GM12878 (cell line): Measurements from ENCODE around the gene KIRREL3. TPM values are rescaled to one million over a fixed set of nuclear protein-coding genes. Genes with fewer than 3 reads are reported as not detected.
A peak's percentile ranks its signal among the peaks of the same experiment; 100 is the strongest.

Experiments used
- ATAC-seq: fragments of 200-7000 bp; cut with Tn5 transposase; 3 replicates; pipeline ENCODE4 v1.9.1; 2020; ENCODE audit warnings: mild to moderate bottlenecking, moderate library complexity
- BruUV-seq: library from RNA; stranded (reverse); fragments of 400-500 nt; replicated peaks from 2 replicates; lab custom pipeline; 2021; lab: Mats Ljungman, UMichigan
- CTCF ChIA-PET: fragments of 300-600 bp; sonication (Branson Sonifier 250); formaldehyde crosslinking; extraction: SDS; loops from one replicate; lab custom pipeline; 2021; ENCODE audit warnings: inconsistent platforms; lab: Yijun Ruan, JAX
- POLR2A ChIA-PET: fragments of 350-600 bp; formaldehyde crosslinking; extraction: SDS; loops from one replicate; lab custom pipeline; 2021; ENCODE audit warnings: inconsistent platforms; lab: Charles Lee
- RAD21 ChIA-PET: fragments of 300-600 bp; sonication (Branson Sonifier 250); formaldehyde crosslinking; loops from one replicate; lab custom pipeline; 2023; ENCODE audit warnings: antibody characterized with exemption; ENCODE audit not compliant: unreplicated experiment; lab: Charles Lee
- SMC1A ChIA-PET: fragments of 300-600 bp; sonication (Branson Sonifier 250); formaldehyde crosslinking; loops from one replicate; lab custom pipeline; 2023; ENCODE audit not compliant: unreplicated experiment, uncharacterized antibody; lab: Charles Lee
- DNase-seq: peaks from one replicate; pipeline ENCODE4 v3.0.0-alpha.2; 2011; ENCODE audit warnings: low read depth, low spot score
- FAIRE-seq: peaks from 3 replicates; lab custom pipeline; 2011; peaks lifted over from hg19 to GRCh38; lab: Jason Lieb, UNC
- H2AFZ ChIP-seq: 2 replicates; pipeline ENCODE4 v1.6.0; 2011; ENCODE audit warnings: low read depth, low read length, control low read depth; ENCODE audit not compliant: control insufficient read depth
- H3K27ac ChIP-seq: 2 replicates; pipeline ENCODE4 v1.5.1; 2011; ENCODE audit warnings: control low read depth; ENCODE audit not compliant: control insufficient read depth, insufficient read depth
- H3K27me3 ChIP-seq, 2 experiments: replicated peaks in 1 of 2; 2 replicates each; pipeline versions ENCODE4 v1.6.0 to v1.6.1; 2011; ENCODE audit warnings: low read length in 1 of 2; ENCODE audit not compliant: control insufficient read depth in 2 of 2, insufficient read depth in 2 of 2
- H3K36me3 ChIP-seq, 2 experiments: 2 replicates each; pipeline ENCODE4 v1.5.1; 2011; ENCODE audit warnings: low read length in 1 of 2; ENCODE audit not compliant: control insufficient read depth in 2 of 2, insufficient read depth in 2 of 2
- H3K4me1 ChIP-seq: 2 replicates; pipeline ENCODE4 v1.6.1; 2011; ENCODE audit warnings: mild to moderate bottlenecking, low read length, moderate library complexity, mixed read lengths; ENCODE audit not compliant: control insufficient read depth, insufficient read depth
- H3K4me2 ChIP-seq: 2 replicates; pipeline ENCODE4 v1.6.0; 2011; ENCODE audit warnings: control low read depth; ENCODE audit not compliant: control insufficient read depth, insufficient read depth
- H3K4me3 ChIP-seq: fragments of 200-600 bp; sonication (generic); 2 replicates; pipeline ENCODE4 v1.5.1; 2016
- H3K79me2 ChIP-seq: 2 replicates; pipeline ENCODE4 v1.6.0; 2011; ENCODE audit warnings: low read length; ENCODE audit not compliant: control insufficient read depth, insufficient read depth
- H3K9ac ChIP-seq: 2 replicates; pipeline ENCODE4 v1.8.0; 2011; ENCODE audit warnings: low read length, control low read depth, mixed read lengths; ENCODE audit not compliant: control insufficient read depth, insufficient read depth
- H3K9me3 ChIP-seq: replicated peaks from 3 replicates; pipeline ENCODE4 v1.5.1; 2011; ENCODE audit warnings: mild to moderate bottlenecking, low read length; ENCODE audit not compliant: control insufficient read depth, insufficient read depth
- H4K20me1 ChIP-seq: 2 replicates; pipeline ENCODE4 v1.6.0; 2011; ENCODE audit not compliant: control insufficient read depth, insufficient read depth
- BACH1 ChIP-seq: fragments of 450-650 bp; IDR thresholded peaks from 2 replicates; pipeline ENCODE4 v1.6.1; 2017; ENCODE audit warnings: mild to moderate bottlenecking, borderline replicate concordance
- EGR1 ChIP-seq, 2 experiments: IDR thresholded peaks; 1 replicate in 1 of 2; 2 replicates in 1 of 2; pipeline ENCODE4 v1.6.1; 2011 to 2012; ENCODE audit warnings: low read depth in 2 of 2, low read length in 2 of 2, borderline replicate concordance in 1 of 2, mild to moderate bottlenecking in 1 of 2, moderate library complexity in 1 of 2
- JUND ChIP-seq: IDR thresholded peaks from 2 replicates; pipeline ENCODE4 v1.6.1; 2012; ENCODE audit warnings: low read depth, mild to moderate bottlenecking, low read length, improper control_type of control experiment, moderate library complexity
- NR2C1 ChIP-seq: fragments of 450-650 bp; IDR thresholded peaks from 2 replicates; pipeline ENCODE4 v1.6.1; 2017; ENCODE audit warnings: antibody characterized with exemption, mild to moderate bottlenecking, moderate library complexity
- PAX5 ChIP-seq: IDR thresholded peaks from 2 replicates; pipeline ENCODE4 v1.6.1; 2011; ENCODE audit warnings: low read depth, low read length, borderline replicate concordance
- POU2F2 ChIP-seq: IDR thresholded peaks from 3 replicates; pipeline ENCODE4 v1.6.1; 2011; ENCODE audit warnings: low read depth, mild to moderate bottlenecking, low read length, borderline replicate concordance
- RELA ChIP-seq: fragments of 450-650 bp; IDR thresholded peaks from 2 replicates; pipeline ENCODE4 v1.8.0; 2014; ENCODE audit warnings: borderline replicate concordance; ENCODE audit not compliant: partially characterized antibody
- SIX5 ChIP-seq: IDR thresholded peaks from 2 replicates; pipeline ENCODE4 v1.6.1; 2011; ENCODE audit warnings: mild to moderate bottlenecking, low read depth, low read length, moderate library complexity; ENCODE audit not compliant: severe bottlenecking
- SMC3 ChIP-seq: IDR thresholded peaks from 2 replicates; pipeline ENCODE4 v1.6.1; 2011; ENCODE audit warnings: low read length, improper control_type of control experiment, borderline replicate concordance
- TARDBP ChIP-seq: IDR thresholded peaks from 2 replicates; pipeline ENCODE4 v1.6.1; 2016; ENCODE audit warnings: borderline replicate concordance
- TBL1XR1 ChIP-seq: IDR thresholded peaks from 2 replicates; pipeline ENCODE4 v1.6.1; 2012; ENCODE audit warnings: low read depth, low read length, improper control_type of control experiment
- WGBS: methylation state at CpG from one replicate; pipeline ENCODE4 v1.1.6; 2016; ENCODE audit warnings: low lambda C conversion rate; ENCODE audit not compliant: insufficient replicate concordance, insufficient coverage; ENCODE audit errors: missing lambda C conversion rate; 5-methylcytosine and 5-hydroxymethylcytosine counted together
- in situ Hi-C: fragments of 300-500 bp; cut with MboI; formaldehyde crosslinking; loops from 9 replicates; pipeline ENCODE4 v1.14.3; 2018; ENCODE audit warnings: mixed read lengths
- intact Hi-C: fragments of 100-400 bp; cut with micrococcal nuclease; formaldehyde crosslinking; loops from one replicate; pipeline ENCODE4 v1.14.2; 2022; ENCODE audit not compliant: unreplicated experiment
- polyA plus RNA-seq, 11 experiments: library from polyadenylated mRNA; depleted of rRNA in 4 of 11; unstranded in 6 of 11; stranded (reverse) in 5 of 11; fragments of >200 nt; fragmentation: Nextera tagmentation in 4 of 11; fragmentation: Illumina TruSeq in 1 of 11; extraction: Ambion mirVana in 4 of 11; extraction: Trizol in 1 of 11; gene quantifications; 1 replicate in 1 of 11; 2 replicates in 10 of 11; pipeline versions ENCODE4 v1.2.1 to v1.2.3, GENCODE V29; 2011 to 2016; ENCODE audit warnings: inconsistent platforms in 2 of 11, missing spikeins in 2 of 11, low read depth in 1 of 11
- total RNA-seq, 4 experiments: library from RNA; depleted of rRNA in 3 of 4; stranded (reverse); fragments of >200 nt in 3 of 4; fragmentation: Illumina TruSeq in 1 of 4; extraction: Trizol in 1 of 4; gene quantifications; 2 replicates each; pipeline versions ENCODE4 v1.2.1 to v1.2.3, GENCODE V29; 2013 to 2021
- TF ChIP-seq, protein P1 (sequence below), 3 experiments: IDR thresholded peaks in 2 of 3; conservative IDR thresholded peaks in 1 of 3; 2 replicates each; pipeline ENCODE4 v1.5.1; 2011; ENCODE audit warnings: low read depth in 3 of 3, low read length in 3 of 3, mild to moderate bottlenecking in 3 of 3, control low read depth in 2 of 3, moderate library complexity in 2 of 3, inconsistent platforms in 1 of 3, mixed read lengths in 1 of 3; ENCODE audit not compliant: control insufficient read depth in 2 of 3, insufficient read depth in 1 of 3; ENCODE audit errors: extremely low read depth in 1 of 3

KIRREL3 gene
- total and polyA plus RNA-seq, 10 of the 15 experiments (the other 5 are each of a cell fraction or from before 2014, with no cell fraction given) = under 0.01 TPM; not detected in 9

DNA sequence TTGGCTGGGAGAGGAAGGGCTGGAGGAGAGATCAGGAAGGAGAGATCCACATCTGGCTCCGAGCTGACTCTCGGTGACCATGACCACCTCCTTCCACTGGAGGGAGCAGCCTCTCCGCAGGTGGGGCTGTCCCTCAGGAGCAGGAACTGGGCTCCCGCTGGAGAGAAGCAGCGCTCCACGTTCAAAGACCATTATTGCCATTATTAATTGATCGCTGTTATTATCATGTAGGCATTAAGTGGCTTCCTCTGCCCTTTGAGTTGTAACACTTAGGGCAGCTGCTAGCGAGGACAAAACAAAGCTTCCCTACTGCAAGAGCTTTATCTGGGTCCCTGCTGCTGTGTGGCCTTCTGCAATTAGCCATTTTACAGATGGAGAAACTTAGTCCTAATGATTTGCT is 393.2 kb downstream of the KIRREL3 start (continued):
- no peak for TF ChIP-seq JUND
- TF ChIP-seq TBL1XR1 = no peak
- TF ChIP-seq RELA = no peak
- TF ChIP-seq SIX5 = no peak
- TF ChIP-seq SMC3 = peak; percentile 68
- no peak for TF ChIP-seq BACH1
- TF ChIP-seq POU2F2 = no peak
- TF ChIP-seq PAX5 = no peak

DNA sequence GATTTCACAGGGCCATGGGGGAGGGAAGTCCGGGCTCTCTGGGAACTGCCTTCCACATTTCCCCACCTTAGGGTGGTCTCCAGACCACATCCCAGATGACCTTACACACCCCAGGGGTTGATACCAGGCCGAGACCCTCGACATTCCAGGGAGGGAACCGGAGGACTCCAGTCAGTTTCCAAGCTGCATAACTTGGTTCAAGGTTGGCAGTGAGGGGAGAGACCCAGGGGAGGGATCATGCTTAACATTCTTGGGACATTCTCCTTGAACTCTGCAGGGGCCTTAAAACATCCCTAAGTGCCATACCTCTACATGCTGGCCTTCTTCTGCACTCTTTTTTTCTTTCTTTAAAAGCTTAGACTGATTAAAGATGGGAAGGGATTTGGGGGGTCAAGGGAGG is 394.1 kb downstream of the KIRREL3 start:
- Histone ChIP-seq H3K9ac (no peak overlapping the region), H3K27ac (no peak overlapping the region), H3K4me2 (no peak overlapping the region), H3K9me3 (no peaks in the 10 kb centered on the region), H3K4me3 (no peak overlapping the region), H4K20me1 (no peaks in the 10 kb centered on the region; the same call in 1 of the 2 replicates), H3K4me1 (no peaks in the 10 kb centered on the region), H2AFZ (no peak overlapping the region), H3K27me3 (peaks cover 0 to 2% of the 10 kb centered on the region in 2 experiments; a peak in 2 of 4 replicates), H3K79me2 (no peaks in the 10 kb centered on the region), H3K36me3 (no peaks in the 10 kb centered on the region)
- DNase-seq (no peak), ATAC-seq (no peak), FAIRE-seq (no peak)
- TF ChIP-seq TARDBP = no peak
- no peak for TF ChIP-seq EGR1 (IDR thresholded peaks at IDR 0.05; ENCODE audit: borderline replicate concordance in 1 of 2, low read depth in 2 of 2, low read length in 2 of 2)
- TF ChIP-seq, protein P1, sequence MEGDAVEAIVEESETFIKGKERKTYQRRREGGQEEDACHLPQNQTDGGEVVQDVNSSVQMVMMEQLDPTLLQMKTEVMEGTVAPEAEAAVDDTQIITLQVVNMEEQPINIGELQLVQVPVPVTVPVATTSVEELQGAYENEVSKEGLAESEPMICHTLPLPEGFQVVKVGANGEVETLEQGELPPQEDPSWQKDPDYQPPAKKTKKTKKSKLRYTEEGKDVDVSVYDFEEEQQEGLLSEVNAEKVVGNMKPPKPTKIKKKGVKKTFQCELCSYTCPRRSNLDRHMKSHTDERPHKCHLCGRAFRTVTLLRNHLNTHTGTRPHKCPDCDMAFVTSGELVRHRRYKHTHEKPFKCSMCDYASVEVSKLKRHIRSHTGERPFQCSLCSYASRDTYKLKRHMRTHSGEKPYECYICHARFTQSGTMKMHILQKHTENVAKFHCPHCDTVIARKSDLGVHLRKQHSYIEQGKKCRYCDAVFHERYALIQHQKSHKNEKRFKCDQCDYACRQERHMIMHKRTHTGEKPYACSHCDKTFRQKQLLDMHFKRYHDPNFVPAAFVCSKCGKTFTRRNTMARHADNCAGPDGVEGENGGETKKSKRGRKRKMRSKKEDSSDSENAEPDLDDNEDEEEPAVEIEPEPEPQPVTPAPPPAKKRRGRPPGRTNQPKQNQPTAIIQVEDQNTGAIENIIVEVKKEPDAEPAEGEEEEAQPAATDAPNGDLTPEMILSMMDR (IDR thresholded peaks at IDR 0.05 in 2 of 3, conservative IDR thresholded peaks at IDR 0.05 in 1 of 3; ENCODE audit: control insufficient read depth in 2 of 3, extremely low read depth in 1 of 3, insufficient read depth in 1 of 3, low read depth in 3 of 3, low read length in 3 of 3) = no peak
- TF ChIP-seq NR2C1 = no peak
- POLR2A ChIA-PET = interaction anchor here (0.6 kb wide), 1 partner anchor 392 kb away, joined by 3 read pairs; no protein-coding TSS in a partner anchor
- WGBS = 1% methylated on average over 4 of the region's 4 CpGs
- in situ Hi-C loops (no loop called here), intact Hi-C loops (loop anchor here (2.0 to 10.0 kb wide), 5 partner anchors 96 to 738 kb away; no protein-coding TSS in a partner anchor)
- CTCF ChIA-PET = interaction anchor here (0.6 to 2.3 kb wide), 8 partner anchors 14 to 1271 kb away, joined by 3 to 13 read pairs (median 4); no protein-coding TSS in a partner anchor
- RAD21 ChIA-PET = interaction anchor here (0.7 to 1.7 kb wide), 4 partner anchors 16 to 506 kb away, joined by 3 to 5 read pairs (median 3); no protein-coding TSS in a partner anchor
- BruUV-seq = no TSS peak
- SMC1A ChIA-PET = interaction anchor here (0.7 kb wide), 1 partner anchor 246 kb away, joined by 3 read pairs; no protein-coding TSS in a partner anchor
